H1 (cell line): ENCODE results near the gene SDF2L1.

Experiments used
- EP300 ChIP-seq, 2 experiments: IDR thresholded peaks; 1 replicate in 1 of 2; 2 replicates in 1 of 2; pipeline ENCODE4 v1.6.1; 2011 to 2012; ENCODE audit warnings: low read depth in 2 of 2, low read length in 2 of 2, mild to moderate bottlenecking in 2 of 2, borderline replicate concordance in 1 of 2, inconsistent platforms in 1 of 2, moderate library complexity in 1 of 2
- TAF1 ChIP-seq: IDR thresholded peaks from 2 replicates; pipeline ENCODE4 v1.6.1; 2011; ENCODE audit warnings: mild to moderate bottlenecking, low read depth, low read length

- TF ChIP-seq TAF1 = no peak
- no peak for TF ChIP-seq EP300 (IDR thresholded peaks at IDR 0.05; ENCODE audit: borderline replicate concordance in 1 of 2, low read depth in 2 of 2, low read length in 2 of 2)
These were observed 44.1 kb downstream of the SDF2L1 start for GRCh38 chr22:21686193-21686608.
